ENCODE results near the gene CDK19.

DNA sequence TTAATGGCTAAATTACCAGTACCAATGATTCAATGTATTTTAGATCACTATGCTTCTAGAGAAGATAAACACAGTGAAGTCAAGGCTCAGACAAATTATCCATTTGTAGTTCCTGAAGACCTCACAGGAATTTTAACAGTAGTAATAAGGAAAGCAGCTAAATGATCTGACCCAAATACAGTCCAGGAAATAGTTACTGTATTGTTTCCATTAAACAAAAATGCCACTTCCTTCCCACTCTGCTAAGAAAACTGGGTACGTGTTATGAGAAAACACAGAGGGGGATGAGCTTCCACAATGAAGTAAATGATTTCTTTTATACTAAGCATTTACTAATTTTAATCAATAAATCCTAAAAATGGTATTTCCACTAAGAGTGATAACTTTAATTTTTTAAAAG, 127.9 kb downstream of the CDK19 start:
- TF ChIP-seq, protein P1, sequence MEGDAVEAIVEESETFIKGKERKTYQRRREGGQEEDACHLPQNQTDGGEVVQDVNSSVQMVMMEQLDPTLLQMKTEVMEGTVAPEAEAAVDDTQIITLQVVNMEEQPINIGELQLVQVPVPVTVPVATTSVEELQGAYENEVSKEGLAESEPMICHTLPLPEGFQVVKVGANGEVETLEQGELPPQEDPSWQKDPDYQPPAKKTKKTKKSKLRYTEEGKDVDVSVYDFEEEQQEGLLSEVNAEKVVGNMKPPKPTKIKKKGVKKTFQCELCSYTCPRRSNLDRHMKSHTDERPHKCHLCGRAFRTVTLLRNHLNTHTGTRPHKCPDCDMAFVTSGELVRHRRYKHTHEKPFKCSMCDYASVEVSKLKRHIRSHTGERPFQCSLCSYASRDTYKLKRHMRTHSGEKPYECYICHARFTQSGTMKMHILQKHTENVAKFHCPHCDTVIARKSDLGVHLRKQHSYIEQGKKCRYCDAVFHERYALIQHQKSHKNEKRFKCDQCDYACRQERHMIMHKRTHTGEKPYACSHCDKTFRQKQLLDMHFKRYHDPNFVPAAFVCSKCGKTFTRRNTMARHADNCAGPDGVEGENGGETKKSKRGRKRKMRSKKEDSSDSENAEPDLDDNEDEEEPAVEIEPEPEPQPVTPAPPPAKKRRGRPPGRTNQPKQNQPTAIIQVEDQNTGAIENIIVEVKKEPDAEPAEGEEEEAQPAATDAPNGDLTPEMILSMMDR (IDR thresholded peaks at IDR 0.05), result no peak
- TF ChIP-seq POLR2A (IDR thresholded peaks at IDR 0.05), result no peak

All from right lobe of liver (tissue), 4 donors.